Suprapubic skin (tissue), 4 donors: ENCODE results near the gene SECTM1.

Experiments
- EP300 ChIP-seq: sonication (generic); formaldehyde crosslinking; IDR thresholded peaks from one replicate; pipeline ENCODE4 v1.6.1; 2017; ENCODE audit warnings: antibody characterized with exemption
- POLR2A ChIP-seq, 2 donors: fragments of 450-650 bp; IDR thresholded peaks; one replicate each; pipeline ENCODE4 v1.6.1; 2017; ENCODE audit warnings: antibody characterized with exemption in 2 of 2, mild to moderate bottlenecking in 2 of 2, moderate library complexity in 2 of 2
- POLR2AphosphoS5 ChIP-seq, 3 donors: sonication (generic); formaldehyde crosslinking; IDR thresholded peaks; one replicate each; pipeline ENCODE4 v1.6.1; 2017; ENCODE audit warnings: antibody characterized with exemption in 3 of 3
- TF ChIP-seq, protein P1 (sequence below), 2 donors: fragments of 200-600 bp in 1 of 2; fragments of 450-650 bp in 1 of 2; sonication (generic) in 1 of 2; IDR thresholded peaks; one replicate each; pipeline ENCODE4 v1.5.1; 2016 to 2019; ENCODE audit warnings: antibody characterized with exemption in 2 of 2, mild to moderate bottlenecking in 1 of 2, moderate library complexity in 1 of 2

DNA sequence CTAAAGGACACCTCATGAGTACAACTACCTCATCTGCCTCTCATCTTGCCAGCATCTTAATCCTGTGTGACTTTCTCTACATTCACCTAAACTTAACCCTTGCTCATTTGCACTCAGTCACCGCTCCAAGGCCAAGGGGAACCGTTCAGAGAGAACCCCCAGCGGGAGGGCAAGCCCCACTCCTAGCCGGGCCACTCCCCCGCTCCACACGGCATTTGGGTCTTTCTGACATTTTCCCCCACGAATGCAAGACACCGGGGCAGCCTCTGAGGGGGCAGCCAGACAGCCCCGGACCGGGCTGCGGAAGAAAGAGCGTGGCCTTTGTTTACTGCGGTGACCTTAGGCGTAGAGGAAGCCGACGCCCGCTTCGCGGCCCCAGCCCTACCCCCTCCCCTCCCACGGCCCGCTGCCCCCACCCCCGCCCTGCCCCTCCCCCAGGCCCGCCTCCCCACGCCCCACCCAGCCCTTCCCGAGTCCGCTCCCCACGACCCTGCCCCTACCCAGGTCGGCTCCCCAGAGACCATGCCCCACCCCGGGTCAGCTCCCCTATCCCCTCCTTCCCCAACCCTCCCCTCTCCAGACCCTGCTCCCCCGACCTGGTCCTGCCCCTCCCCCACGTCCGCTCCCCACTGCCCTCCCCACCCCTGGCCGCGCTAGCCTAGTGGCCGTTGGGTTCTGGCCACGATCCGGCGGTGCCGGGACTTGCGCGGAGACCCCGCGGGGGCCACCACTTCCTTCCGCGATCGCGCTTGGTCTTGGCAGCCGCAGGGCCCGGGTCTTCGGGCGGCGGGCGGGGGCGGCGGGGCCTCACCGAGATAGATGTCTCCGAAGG lies 60.9 kb downstream of the SECTM1 start:
- TF ChIP-seq, protein P1, sequence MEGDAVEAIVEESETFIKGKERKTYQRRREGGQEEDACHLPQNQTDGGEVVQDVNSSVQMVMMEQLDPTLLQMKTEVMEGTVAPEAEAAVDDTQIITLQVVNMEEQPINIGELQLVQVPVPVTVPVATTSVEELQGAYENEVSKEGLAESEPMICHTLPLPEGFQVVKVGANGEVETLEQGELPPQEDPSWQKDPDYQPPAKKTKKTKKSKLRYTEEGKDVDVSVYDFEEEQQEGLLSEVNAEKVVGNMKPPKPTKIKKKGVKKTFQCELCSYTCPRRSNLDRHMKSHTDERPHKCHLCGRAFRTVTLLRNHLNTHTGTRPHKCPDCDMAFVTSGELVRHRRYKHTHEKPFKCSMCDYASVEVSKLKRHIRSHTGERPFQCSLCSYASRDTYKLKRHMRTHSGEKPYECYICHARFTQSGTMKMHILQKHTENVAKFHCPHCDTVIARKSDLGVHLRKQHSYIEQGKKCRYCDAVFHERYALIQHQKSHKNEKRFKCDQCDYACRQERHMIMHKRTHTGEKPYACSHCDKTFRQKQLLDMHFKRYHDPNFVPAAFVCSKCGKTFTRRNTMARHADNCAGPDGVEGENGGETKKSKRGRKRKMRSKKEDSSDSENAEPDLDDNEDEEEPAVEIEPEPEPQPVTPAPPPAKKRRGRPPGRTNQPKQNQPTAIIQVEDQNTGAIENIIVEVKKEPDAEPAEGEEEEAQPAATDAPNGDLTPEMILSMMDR (IDR thresholded peaks at IDR 0.05): no peak
- TF ChIP-seq POLR2AphosphoS5 (IDR thresholded peaks at IDR 0.05): no peak
- no peak for TF ChIP-seq POLR2A (IDR thresholded peaks at IDR 0.05)
- TF ChIP-seq EP300: no peak
